PC-3 (cell line): ENCODE results near the gene DCDC2. TPM values are rescaled to one million over a fixed set of nuclear protein-coding genes. Genes with fewer than 3 reads are reported as not detected.

Experiments
- ATAC-seq: fragments of 200-7000 bp; cut with Tn5 transposase; 2 replicates; pipeline ENCODE4 v1.9.1; 2020; ENCODE audit warnings: mild to moderate bottlenecking, moderate library complexity
- BruUV-seq: library from RNA; stranded (reverse); fragments of 400-500 nt; replicated peaks from 2 replicates; lab custom pipeline; 2021; lab: Mats Ljungman, UMichigan
- CTCF ChIA-PET: fragments of 300-600 bp; sonication (Branson Sonifier 250); formaldehyde crosslinking; loops from one replicate; lab custom pipeline; 2022; ENCODE audit warnings: antibody characterized with exemption; lab: Charles Lee
- POLR2A ChIA-PET: fragments of 300-600 bp; sonication (Branson Sonifier 250); formaldehyde crosslinking; loops from one replicate; lab custom pipeline; 2022; ENCODE audit warnings: antibody characterized with exemption; ENCODE audit not compliant: unreplicated experiment; lab: Charles Lee
- DNase-seq: peaks from one replicate; pipeline ENCODE4 v3.0.0-alpha.2; 2015
- H2AFZ ChIP-seq: fragments of 300-600 bp; sonication (generic); 2 replicates; pipeline ENCODE4 v1.6.0; 2016; ENCODE audit warnings: antibody characterized with exemption, low read length
- H3F3A ChIP-seq: fragments of 300-600 bp; sonication (generic); one replicate; pipeline ENCODE4 v1.6.0; 2017; ENCODE audit warnings: antibody characterized with exemption, low read length, control low read depth, mild to moderate bottlenecking; ENCODE audit not compliant: unreplicated experiment
- H3K27ac ChIP-seq: fragments of 300-600 bp; sonication (generic); 2 replicates; pipeline ENCODE4 v1.5.1; 2016; ENCODE audit warnings: mild to moderate bottlenecking, low read length
- H3K27me3 ChIP-seq: fragments of 300-600 bp; sonication (generic); 2 replicates; pipeline ENCODE4 v1.6.1; 2016; ENCODE audit warnings: low read length, mixed read lengths
- H3K36me3 ChIP-seq: fragments of 300-600 bp; sonication (generic); 2 replicates; pipeline ENCODE4 v1.6.1; 2016; ENCODE audit warnings: low read depth, mixed run types, low read length, mixed read lengths
- H3K4me1 ChIP-seq: fragments of 300-600 bp; sonication (generic); 2 replicates; pipeline ENCODE4 v1.5.1; 2016; ENCODE audit warnings: low read length; ENCODE audit not compliant: insufficient read depth
- H3K4me2 ChIP-seq: fragments of 300-600 bp; sonication (generic); 2 replicates; pipeline ENCODE4 v1.6.0; 2016; ENCODE audit warnings: low read length
- H3K4me3 ChIP-seq: fragments of 300-600 bp; sonication (generic); 2 replicates; pipeline ENCODE4 v1.5.1; 2016; ENCODE audit warnings: mild to moderate bottlenecking, low read length, mixed read lengths
- H3K79me2 ChIP-seq: fragments of 300-600 bp; sonication (generic); 2 replicates; pipeline ENCODE4 v1.6.1; 2017; ENCODE audit warnings: low read length, mixed read lengths
- H3K9ac ChIP-seq: fragments of 300-600 bp; sonication (generic); 2 replicates; pipeline ENCODE4 v1.6.0; 2016; ENCODE audit warnings: mild to moderate bottlenecking, low read length
- H3K9me2 ChIP-seq: fragments of 300-600 bp; sonication (generic); replicated peaks from 2 replicates; pipeline ENCODE4 v1.6.1; 2016; ENCODE audit warnings: mixed run types, low read length, mixed read lengths
- H3K9me3 ChIP-seq: fragments of 300-600 bp; sonication (generic); 2 replicates; pipeline ENCODE4 v1.6.1; 2016; ENCODE audit warnings: low read length, mixed read lengths
- H4K20me1 ChIP-seq: fragments of 300-600 bp; sonication (generic); 2 replicates; pipeline ENCODE4 v1.6.1; 2016; ENCODE audit warnings: low read length, mixed read lengths
- EZH2 ChIP-seq: fragments of 300-600 bp; sonication (generic); IDR thresholded peaks from one replicate; pipeline ENCODE4 v1.6.1; 2017; ENCODE audit warnings: antibody characterized with exemption, mild to moderate bottlenecking, low read length; ENCODE audit not compliant: unreplicated experiment
- EZH2phosphoT487 ChIP-seq: fragments of 300-600 bp; sonication (generic); IDR thresholded peaks from 2 replicates; pipeline ENCODE4 v1.6.1; 2018; ENCODE audit warnings: mild to moderate bottlenecking, antibody characterized with exemption, low read length, borderline replicate concordance
- intact Hi-C: fragments of 100-400 bp; cut with micrococcal nuclease; formaldehyde crosslinking; loops from 2 replicates; pipeline ENCODE4 v1.9.0; 2023
- total RNA-seq: library from RNA; depleted of rRNA; stranded (reverse); fragments of >200 nt; gene quantifications from 2 replicates; pipeline ENCODE4 v1.2.3, GENCODE V29; 2014
- TF ChIP-seq, protein P1 (sequence below): fragments of 300-600 bp; sonication (generic); conservative IDR thresholded peaks from 2 replicates; pipeline ENCODE4 v1.5.1; 2017; ENCODE audit warnings: antibody characterized with exemption, low read depth, mild to moderate bottlenecking, low read length

DCDC2 gene
- total RNA-seq, 1 experiment from 2014 or later = 0.11 TPM

DNA sequence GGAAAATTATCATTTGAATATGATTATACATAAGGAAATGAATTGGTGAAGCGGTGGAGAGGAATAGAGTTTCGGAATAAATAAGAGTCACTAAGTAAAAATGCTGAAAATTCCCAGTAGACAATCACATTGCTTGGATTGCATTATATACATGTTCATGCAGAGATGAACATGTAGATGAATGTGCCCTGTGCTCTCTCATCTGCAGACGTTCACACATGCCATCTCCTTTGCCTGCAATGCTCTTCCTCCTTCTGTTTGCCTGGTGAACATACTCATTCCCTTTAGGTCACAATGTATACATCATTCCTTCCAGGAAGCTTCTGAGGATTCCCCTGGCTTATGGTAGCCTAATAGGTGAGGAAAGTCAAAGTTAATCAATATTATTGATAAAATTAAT, 17.9 kb downstream of the DCDC2 start:
- ChIA-PET CTCF (no interaction called here), POLR2A (no interaction called here)
- H3K27ac ChIP-seq = no peak overlapping the region
- no peaks in the 10 kb centered on the region for H3K27me3 ChIP-seq
- TF ChIP-seq, protein P1, sequence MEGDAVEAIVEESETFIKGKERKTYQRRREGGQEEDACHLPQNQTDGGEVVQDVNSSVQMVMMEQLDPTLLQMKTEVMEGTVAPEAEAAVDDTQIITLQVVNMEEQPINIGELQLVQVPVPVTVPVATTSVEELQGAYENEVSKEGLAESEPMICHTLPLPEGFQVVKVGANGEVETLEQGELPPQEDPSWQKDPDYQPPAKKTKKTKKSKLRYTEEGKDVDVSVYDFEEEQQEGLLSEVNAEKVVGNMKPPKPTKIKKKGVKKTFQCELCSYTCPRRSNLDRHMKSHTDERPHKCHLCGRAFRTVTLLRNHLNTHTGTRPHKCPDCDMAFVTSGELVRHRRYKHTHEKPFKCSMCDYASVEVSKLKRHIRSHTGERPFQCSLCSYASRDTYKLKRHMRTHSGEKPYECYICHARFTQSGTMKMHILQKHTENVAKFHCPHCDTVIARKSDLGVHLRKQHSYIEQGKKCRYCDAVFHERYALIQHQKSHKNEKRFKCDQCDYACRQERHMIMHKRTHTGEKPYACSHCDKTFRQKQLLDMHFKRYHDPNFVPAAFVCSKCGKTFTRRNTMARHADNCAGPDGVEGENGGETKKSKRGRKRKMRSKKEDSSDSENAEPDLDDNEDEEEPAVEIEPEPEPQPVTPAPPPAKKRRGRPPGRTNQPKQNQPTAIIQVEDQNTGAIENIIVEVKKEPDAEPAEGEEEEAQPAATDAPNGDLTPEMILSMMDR = no peak
- TF ChIP-seq EZH2 (no peak), EZH2phosphoT487 (no peak)
- H4K20me1 ChIP-seq = no peaks in the 10 kb centered on the region
- H3K4me1 ChIP-seq = peaks cover 17% of the 10 kb centered on the region
- no peak overlapping the region for H2AFZ ChIP-seq
- 0 out of 2 replicates have a peak, but pooled peaks cover 4% of the 10 kb centered on the region for H3K9me3 ChIP-seq
- H3K9me2 ChIP-seq = no peaks in the 10 kb centered on the region
- no peak overlapping the region for H3K4me3 ChIP-seq
- H3K4me2 ChIP-seq = no peak overlapping the region
- BruUV-seq = no TSS peak
- no peak for ATAC-seq
- H3K79me2 ChIP-seq = no peaks in the 10 kb centered on the region
- DNase-seq = no peak
- H3K9ac ChIP-seq = no peak overlapping the region
- H3K36me3 ChIP-seq = no peaks in the 10 kb centered on the region
- intact Hi-C loops = no loop called here
- H3F3A ChIP-seq = no peaks in the 10 kb centered on the region

DNA sequence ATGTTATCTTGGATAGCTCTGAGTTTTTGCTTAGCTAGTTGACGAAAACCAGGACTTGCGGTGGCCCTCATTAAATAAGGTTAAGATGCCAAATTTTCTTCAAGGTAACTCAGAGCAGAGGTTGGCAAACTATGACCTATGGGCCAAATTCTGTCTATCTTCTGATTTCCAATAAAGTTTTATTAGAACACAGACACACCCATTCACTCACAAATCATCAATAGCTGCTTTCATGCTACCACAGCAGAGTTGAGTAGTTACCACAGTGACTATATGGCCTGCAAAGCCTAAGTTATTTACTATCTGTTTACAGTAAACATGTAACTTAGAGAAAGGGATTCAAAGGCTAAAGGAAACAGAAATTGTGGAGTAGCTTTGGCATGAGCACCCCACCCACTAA, 23.6 kb downstream of the DCDC2 start:
- no peaks in the 10 kb centered on the region for H3K79me2 ChIP-seq
- H4K20me1 ChIP-seq = no peaks in the 10 kb centered on the region
- H3K27me3 ChIP-seq = no peaks in the 10 kb centered on the region
- ChIA-PET POLR2A (no interaction called here), CTCF (no interaction called here)
- no peak overlapping the region for H3K4me3 ChIP-seq
- ATAC-seq = no peak
- no peak for DNase-seq
- H3F3A ChIP-seq = no peaks in the 10 kb centered on the region
- TF ChIP-seq, protein P1 = no peak
- TF ChIP-seq EZH2phosphoT487 (no peak), EZH2 (no peak)
- no peak overlapping the region for H3K9ac ChIP-seq
- H3K9me3 ChIP-seq = 0 out of 2 replicates have a peak, but pooled peaks cover 4% of the 10 kb centered on the region
- H3K4me1 ChIP-seq = peaks cover 36% of the 10 kb centered on the region
- no TSS peak for BruUV-seq
- H3K27ac ChIP-seq = no peak overlapping the region
- H3K36me3 ChIP-seq = no peaks in the 10 kb centered on the region
- H3K9me2 ChIP-seq = no peaks in the 10 kb centered on the region
- H2AFZ ChIP-seq = no peak overlapping the region
- no peak overlapping the region for H3K4me2 ChIP-seq
- intact Hi-C loops = no loop called here

DNA sequence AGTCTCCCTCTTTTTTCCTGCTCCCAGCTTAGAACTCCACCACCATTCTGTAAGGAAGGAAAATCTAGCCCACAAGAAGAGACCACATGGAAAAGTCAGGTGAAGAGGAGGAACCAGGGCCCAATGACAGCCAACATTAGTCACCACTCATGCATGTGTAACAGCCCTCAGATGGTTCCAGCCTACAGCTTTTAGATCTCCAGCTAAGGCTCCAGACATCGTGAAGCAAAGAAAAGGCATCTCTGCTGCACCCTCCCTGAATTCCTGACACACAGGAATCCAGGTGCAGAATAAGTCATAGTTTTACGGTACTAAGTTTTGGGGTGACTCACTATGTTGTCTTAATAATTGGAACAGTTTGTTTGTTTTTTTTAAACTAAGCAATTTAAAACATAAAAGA, 25.5 kb downstream of the DCDC2 start:
- no peaks in the 10 kb centered on the region for H3K79me2 ChIP-seq

More for the DNA sequence above, 25.5 kb downstream of the DCDC2 start:
- ATAC-seq (peak; percentile 84), DNase-seq (peak; percentile 89)
- BruUV-seq = no TSS peak
- POLR2A ChIA-PET = no interaction called here
- no peak for TF ChIP-seq EZH2phosphoT487
- TF ChIP-seq, protein P1 = no peak
- no peak for TF ChIP-seq EZH2
- Histone ChIP-seq H3K27ac (no peak overlapping the region), H2AFZ (no peak overlapping the region), H3K9me2 (no peaks in the 10 kb centered on the region), H4K20me1 (no peaks in the 10 kb centered on the region), H3K9ac (no peak overlapping the region), H3K9me3 (no peaks in the 10 kb centered on the region), H3F3A (peaks cover 5% of the 10 kb centered on the region), H3K27me3 (no peaks in the 10 kb centered on the region), H3K4me3 (no peak overlapping the region), H3K4me2 (peak overlapping the region; percentile 34; the same call in 1 of the 2 replicates), H3K4me1 (peaks cover 49% of the 10 kb centered on the region), H3K36me3 (no peaks in the 10 kb centered on the region)
- intact Hi-C loops = no loop called here
- CTCF ChIA-PET = interaction anchor here (1.0 to 1.2 kb wide), 2 partner anchors 28 to 49 kb away, joined by 4 to 8 read pairs; no protein-coding TSS in a partner anchor
